H7 (cell line): ENCODE measurements around the gene IGF2. TPM values are rescaled to one million over a fixed set of nuclear protein-coding genes. Genes with fewer than 3 reads are reported as not detected.

Experiments used
- DNase-seq: peaks from one replicate; pipeline ENCODE4 v3.0.0; 2012
- H3K27me3 ChIP-seq: 2 replicates; pipeline ENCODE4 v1.6.0; 2011; ENCODE audit warnings: mild to moderate bottlenecking, low read length; ENCODE audit not compliant: control insufficient read depth, insufficient read depth
- H3K36me3 ChIP-seq: replicated peaks from 2 replicates; pipeline ENCODE4 v1.5.1; 2011; ENCODE audit warnings: low read length; ENCODE audit not compliant: control insufficient read depth, insufficient read depth
- H3K4me3 ChIP-seq: 2 replicates; pipeline ENCODE4 v1.5.1; 2011; ENCODE audit warnings: low read depth, mild to moderate bottlenecking, control low read depth, low read length, moderate library complexity; ENCODE audit not compliant: insufficient read depth
- total RNA-seq: library from RNA; depleted of rRNA; stranded (reverse); fragments of >200 nt; shearing (Covaris generic); gene quantifications from 2 replicates; pipeline ENCODE4 v1.2.3, GENCODE V29; 2014

The IGF2 gene
- total RNA-seq, 1 experiment from 2014 or later, result 1.2 TPM

- peak; percentile 71 for DNase-seq
- Histone ChIP-seq H3K4me3 (no peak overlapping the region), H3K36me3 (no peaks in the 10 kb centered on the region), H3K27me3 (no peaks in the 10 kb centered on the region)
Measured at GRCh38 chr11:2096919-2097301, 42.3 kb downstream of the IGF2 start.

- peak; percentile 54 for DNase-seq
Measured at GRCh38 chr11:2096011-2096918, 42.9 kb downstream of the IGF2 start.

DNA sequence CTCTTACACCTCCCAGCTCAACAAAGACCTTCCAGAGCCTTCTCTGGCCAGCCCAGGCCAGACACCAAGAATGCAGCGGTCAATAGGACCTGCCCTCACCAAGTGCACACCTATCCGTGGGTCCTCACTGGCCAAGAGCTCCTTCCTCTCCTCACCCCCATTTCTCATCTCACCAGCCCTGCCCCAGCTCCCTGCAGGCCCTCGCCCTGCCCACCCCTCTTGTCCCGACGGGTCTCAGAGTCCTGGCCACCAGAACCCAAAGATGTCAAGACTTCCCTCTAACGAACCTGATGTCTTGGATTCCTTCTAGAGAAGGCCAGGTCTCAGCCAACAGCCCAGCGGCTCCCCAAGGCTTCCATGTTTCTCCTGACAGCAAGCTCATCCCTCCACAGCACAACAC lies 43.6 kb downstream of the IGF2 start:
- no peaks in the 10 kb centered on the region for H3K36me3 ChIP-seq
- H3K4me3 ChIP-seq, result no peak overlapping the region
- no peaks in the 10 kb centered on the region; the same call in 1 of the 2 replicates for H3K27me3 ChIP-seq
- DNase-seq, result no peak

More at GRCh38 chr11:2096011-2096918, 42.9 kb downstream of the IGF2 start:
- H3K4me3 ChIP-seq, result no peak overlapping the region
- no peaks in the 10 kb centered on the region for H3K36me3 ChIP-seq
- H3K27me3 ChIP-seq, result no peaks in the 10 kb centered on the region; the same call in 1 of the 2 replicates

GRCh38 chr11:2095198-2095520 lies 44.0 kb downstream of the IGF2 start:
- Histone ChIP-seq H3K36me3 (no peaks in the 10 kb centered on the region), H3K27me3 (no peaks in the 10 kb centered on the region; the same call in 1 of the 2 replicates), H3K4me3 (no peak overlapping the region)
- DNase-seq, result no peak

DNA sequence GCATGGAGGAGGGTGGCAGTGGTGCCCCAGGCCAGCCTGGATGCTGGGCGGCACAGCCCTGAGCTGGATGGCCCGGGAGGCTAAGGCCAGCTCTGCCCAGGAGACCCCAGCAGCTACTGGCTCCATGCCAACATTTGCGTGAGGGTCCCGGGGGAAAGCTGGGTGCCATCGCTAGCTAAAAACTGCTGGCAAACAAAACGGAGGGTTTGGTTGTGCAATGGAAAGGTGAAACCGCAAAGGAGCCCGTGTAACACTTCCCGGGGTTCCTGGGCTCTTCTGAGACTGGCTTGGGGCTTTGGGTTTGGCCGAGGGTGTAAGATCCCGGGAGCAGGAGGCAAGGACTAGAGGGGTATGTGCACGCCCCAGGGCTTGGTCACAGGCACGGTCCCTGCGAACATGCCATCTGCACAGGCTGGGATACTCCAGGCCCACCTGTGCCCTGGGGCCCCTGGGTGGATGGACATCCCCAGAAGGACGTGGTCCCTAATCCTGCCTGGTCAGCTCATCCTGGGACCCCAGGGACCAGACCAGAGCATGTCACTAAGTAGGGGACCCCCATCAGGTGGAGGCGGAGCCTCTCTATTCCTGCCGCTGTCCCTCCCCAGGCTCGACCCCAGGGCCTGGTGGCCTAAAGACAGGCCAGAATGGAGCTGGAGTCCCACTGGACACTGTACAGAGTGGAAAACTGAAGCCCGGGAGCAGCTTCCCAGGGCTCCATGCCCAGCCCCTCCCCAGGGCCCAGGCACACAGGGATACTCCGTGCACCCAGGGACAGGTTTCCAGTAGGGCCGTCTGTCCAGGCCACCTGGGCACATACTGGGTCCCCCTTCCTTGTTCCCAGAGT lies 44.6 kb downstream of the IGF2 start:
- H3K36me3 ChIP-seq, result no peaks in the 10 kb centered on the region
- no peak overlapping the region for H3K4me3 ChIP-seq
- H3K27me3 ChIP-seq, result no peaks in the 10 kb centered on the region; the same call in 1 of the 2 replicates

DNA sequence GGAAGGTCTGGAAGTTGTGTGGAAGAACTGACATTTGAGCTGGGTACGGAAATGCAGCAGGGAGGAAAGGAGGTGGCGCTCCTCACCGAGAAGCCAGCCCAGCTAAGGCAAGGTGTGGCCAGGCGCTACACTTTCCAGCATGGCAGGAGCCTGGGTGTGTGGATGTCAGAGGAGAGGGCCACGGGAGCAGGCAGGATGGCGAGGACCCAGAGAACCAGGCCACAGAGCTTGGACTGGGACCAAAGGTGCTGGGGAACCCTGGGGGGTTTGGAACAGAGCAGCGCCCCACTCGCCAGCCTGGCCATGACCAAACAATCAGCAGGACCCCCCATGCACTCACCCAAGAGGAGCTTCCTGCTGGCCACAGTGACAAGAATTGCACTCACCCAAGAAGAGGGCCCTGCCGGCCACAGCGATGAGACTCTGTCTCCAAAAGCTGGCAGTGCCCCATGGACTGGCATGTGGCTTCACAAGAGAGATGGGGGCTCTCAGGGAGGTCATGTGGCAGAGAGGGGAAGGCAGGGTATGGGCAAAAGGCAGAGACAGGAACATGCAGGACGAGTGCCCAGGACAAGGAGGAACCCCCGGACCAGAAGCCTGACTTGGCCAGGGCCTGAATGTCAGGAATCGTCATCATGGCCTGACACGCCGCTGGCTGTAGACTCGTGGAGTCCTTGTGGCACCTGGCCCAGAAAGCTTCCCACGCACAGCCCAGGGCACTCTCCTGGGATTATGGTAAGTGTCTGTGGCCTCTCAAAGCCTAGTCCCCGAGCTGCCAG lies 45.4 kb downstream of the IGF2 start:
- H3K27me3 ChIP-seq, result no peaks in the 10 kb centered on the region; the same call in none of the 2 replicates

More for the DNA sequence above, 44.6 kb downstream of the IGF2 start:
- peak; percentile 48 for DNase-seq

GRCh38 chr11:2092956-2093412 lies 46.2 kb downstream of the IGF2 start:
- peak; percentile 63 for DNase-seq
- Histone ChIP-seq H3K4me3 (no peak overlapping the region), H3K27me3 (no peaks in the 10 kb centered on the region; the same call in none of the 2 replicates), H3K36me3 (no peaks in the 10 kb centered on the region)

More for the DNA sequence above, 45.4 kb downstream of the IGF2 start:
- no peak for DNase-seq
- no peaks in the 10 kb centered on the region for H3K36me3 ChIP-seq
- no peak overlapping the region for H3K4me3 ChIP-seq

DNA sequence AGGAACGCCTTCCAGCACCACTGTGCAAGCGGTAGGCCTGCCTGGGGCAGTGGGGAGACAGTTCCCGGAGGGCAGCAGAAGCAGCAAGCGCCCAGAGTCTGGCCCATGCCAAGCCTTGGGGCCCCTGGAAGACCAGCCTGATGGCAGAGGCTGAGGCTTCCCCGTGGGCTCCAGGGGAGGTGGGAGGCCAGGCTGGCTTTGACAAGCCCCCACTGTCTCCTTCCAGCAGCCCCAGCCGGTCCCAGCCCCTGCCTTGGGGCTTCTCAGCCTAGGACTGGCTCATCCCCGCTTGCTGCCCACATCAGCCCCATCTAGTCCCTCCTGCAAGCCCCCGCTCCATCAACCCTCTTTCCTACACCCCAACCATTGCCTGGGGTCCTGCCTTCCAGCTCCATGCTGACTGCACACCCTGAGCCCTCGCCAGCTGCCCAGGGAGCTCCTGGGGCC lies 46.7 kb downstream of the IGF2 start:
- no peaks in the 10 kb centered on the region for H3K36me3 ChIP-seq
- no peaks in the 10 kb centered on the region; the same call in none of the 2 replicates for H3K27me3 ChIP-seq
- no peak for DNase-seq
- H3K4me3 ChIP-seq, result no peak overlapping the region

DNA sequence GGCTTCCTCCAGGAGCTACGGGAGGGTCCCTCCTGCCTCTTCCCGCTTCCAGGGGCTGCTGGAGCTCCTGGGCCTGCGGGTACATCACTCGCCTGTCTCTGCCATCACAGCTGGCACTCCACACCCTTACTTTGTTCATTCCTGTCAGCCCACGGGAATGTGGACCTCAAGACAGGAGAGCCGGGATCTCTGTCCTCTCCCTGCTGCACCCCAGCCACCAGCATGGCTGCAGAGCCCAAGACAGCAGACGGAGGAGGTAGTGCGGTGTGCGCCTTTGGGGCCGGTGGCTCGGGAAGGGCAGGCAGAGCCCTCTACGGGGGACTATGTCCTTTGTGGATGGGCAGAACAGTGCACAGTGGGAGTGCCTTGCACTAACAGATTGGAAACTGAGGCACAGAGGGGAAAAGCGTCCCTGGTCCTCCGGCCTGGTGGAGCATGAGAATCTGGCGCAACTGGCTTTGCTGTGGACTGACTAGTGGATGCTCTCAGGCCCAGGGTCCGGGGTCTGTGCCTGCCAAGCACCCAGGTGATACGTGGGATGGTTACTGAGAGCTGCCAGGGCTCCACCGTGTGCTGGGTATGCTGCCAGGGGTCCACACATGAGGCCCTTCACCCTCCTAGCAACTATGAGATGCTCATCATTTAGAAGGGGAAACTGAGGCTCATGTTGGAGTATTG lies 47.3 kb downstream of the IGF2 start:
- no peak for DNase-seq
- Histone ChIP-seq H3K36me3 (no peaks in the 10 kb centered on the region), H3K4me3 (no peak overlapping the region), H3K27me3 (no peaks in the 10 kb centered on the region; the same call in none of the 2 replicates)

- H3K4me3 ChIP-seq, result no peak overlapping the region
- no peaks in the 10 kb centered on the region; the same call in none of the 2 replicates for H3K27me3 ChIP-seq
- H3K36me3 ChIP-seq, result no peaks in the 10 kb centered on the region
- DNase-seq, result peak; percentile 40
Measured at GRCh38 chr11:2091112-2091746, 48.0 kb downstream of the IGF2 start.

DNA sequence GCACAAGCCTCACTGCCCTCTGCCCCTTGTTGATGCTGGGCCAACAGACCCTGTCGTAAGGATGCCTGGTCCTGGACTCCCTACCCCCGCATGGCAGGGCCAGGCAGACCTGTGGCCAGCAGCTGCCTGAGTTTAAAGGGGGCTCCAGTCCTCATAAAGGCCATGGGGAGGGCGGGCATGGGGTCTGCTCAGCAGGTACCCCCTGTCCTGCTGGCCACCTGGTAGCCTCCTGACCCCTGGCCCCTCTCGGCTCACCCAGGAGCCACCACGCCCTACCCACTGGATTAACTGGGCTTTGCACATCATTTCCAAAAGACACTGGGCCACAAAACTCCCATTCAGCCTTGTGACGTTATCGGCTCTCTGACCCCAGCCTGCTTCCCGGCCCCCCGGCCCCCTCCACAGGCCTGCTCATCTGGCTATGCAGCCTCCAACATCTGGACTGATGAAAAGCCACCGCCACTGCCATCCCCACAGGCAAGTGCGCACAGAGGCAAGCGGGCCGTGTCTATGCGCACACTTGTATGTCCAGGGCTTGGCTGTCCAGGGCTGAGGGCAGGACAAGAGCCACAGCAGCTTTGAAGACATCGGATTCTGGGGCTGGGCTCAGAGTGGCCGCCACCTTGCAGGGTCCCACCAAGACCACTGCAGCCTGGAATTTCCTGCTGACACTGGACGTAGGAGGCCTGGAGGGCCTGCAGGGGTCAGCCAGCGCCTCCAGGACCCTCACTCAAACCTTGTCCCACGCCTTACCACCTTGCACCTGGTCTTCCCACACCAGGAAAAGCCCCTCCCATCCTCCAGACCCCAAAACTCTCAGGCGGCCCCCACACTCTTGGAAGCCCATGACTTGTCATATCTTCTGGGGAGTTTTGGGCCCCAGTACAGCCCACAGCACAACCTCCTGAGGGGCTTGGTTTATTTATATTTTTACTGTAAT lies 48.7 kb downstream of the IGF2 start:
- H3K4me3 ChIP-seq, result no peak overlapping the region
- DNase-seq, result peak; percentile 47
- no peaks in the 10 kb centered on the region; the same call in none of the 2 replicates for H3K27me3 ChIP-seq
- H3K36me3 ChIP-seq, result no peaks in the 10 kb centered on the region

- DNase-seq, result peak; percentile 93
- H3K36me3 ChIP-seq, result no peaks in the 10 kb centered on the region
- H3K27me3 ChIP-seq, result no peaks in the 10 kb centered on the region; the same call in none of the 2 replicates
- H3K4me3 ChIP-seq, result no peak overlapping the region
Measured at GRCh38 chr11:2089536-2090165, 49.5 kb downstream of the IGF2 start.
